ENCODE results near the gene OTOF. TPM values are rescaled to one million over a fixed set of nuclear protein-coding genes. Genes with fewer than 3 reads are reported as not detected.

The OTOF gene
- total RNA-seq, 1 donor from 2014 or later, result not detected

DNA sequence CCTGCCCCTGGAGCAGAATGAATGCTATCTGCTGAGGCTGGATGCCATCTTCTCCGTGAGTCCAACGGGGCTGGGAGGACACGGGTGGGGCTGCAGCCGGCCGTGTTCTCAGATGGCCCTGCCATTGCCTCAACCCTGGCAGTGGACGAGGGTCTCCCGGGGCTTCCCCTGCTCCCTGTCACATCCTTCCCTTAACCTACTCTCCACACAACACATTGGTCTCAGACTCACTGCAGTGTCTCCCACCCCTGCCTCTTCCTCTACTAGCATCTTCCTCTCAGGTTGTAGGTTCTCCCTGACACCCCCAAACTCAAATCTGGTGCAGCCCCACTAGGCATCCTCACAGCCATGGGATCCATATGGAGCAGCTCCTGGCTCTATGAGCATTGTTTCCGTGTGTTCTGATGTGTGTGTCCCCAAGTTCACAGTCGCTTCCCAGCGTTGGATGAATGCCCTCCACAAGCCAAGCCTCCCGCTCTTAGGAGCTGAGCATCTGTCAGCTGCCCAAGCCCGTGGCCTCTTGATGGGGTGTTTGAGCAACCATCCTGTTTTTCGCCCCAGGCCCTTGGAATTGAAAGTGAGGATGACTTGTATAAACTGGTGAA is 27.8 kb downstream of the OTOF start:
- H3K4me1 Mint-ChIP-seq, result no peaks in the 10 kb centered on the region
- no peak overlapping the region for H3K27ac Mint-ChIP-seq
- POLR2A ChIA-PET, result no interaction called here

DNA sequence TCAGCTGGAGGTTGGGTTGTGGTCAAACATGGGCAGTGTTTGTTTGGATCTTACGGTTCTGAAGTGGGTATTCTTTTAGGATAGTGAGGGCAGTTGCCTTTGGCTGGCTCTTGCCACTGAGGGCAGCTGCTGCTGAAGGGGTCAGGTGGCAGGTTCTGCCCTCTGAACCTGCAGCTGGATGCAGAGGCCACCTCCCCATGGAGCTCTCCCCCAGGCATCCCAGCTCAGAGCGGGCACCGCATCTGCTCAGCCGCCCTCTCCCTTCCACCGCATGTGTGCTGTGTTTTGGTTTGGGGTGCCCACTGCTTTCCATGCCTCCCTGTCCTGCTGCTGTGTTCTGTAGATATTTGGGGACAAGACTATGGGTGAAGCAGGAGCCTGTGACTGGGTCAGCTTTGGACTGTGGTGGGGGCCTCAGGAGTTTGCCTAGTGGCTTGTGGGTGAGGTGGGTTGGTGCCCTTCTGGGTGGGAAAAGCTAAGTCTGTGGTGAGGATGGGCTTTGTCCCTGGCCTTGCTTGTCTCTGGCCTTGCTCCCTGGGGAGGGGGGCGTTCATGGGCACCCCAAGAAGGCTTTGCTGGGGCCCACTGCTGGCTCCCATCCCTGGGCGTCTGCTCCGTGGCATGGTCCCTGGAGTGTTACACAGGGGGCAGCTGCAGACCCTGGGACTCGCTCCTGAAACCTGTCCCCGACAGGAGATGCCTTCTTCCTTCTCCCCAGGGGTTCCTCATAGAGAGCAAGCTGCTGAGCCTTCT is 28.5 kb downstream of the OTOF start:
- ChIA-PET POLR2A (no interaction called here), CTCF (no interaction called here)
- intact Hi-C loops (cut with micrococcal nuclease), result no loop called here
- Mint-ChIP-seq H3K27me3 (peaks cover 11% of the 10 kb centered on the region), H3K27ac (no peak overlapping the region), H3K4me3 (no peak overlapping the region), H3K4me1 (no peaks in the 10 kb centered on the region), H3K36me3 (ENCODE audit: low read depth) (no peaks in the 10 kb centered on the region), H3K9me3 (peaks cover 4% of the 10 kb centered on the region)
- TF ChIP-seq, protein P1, sequence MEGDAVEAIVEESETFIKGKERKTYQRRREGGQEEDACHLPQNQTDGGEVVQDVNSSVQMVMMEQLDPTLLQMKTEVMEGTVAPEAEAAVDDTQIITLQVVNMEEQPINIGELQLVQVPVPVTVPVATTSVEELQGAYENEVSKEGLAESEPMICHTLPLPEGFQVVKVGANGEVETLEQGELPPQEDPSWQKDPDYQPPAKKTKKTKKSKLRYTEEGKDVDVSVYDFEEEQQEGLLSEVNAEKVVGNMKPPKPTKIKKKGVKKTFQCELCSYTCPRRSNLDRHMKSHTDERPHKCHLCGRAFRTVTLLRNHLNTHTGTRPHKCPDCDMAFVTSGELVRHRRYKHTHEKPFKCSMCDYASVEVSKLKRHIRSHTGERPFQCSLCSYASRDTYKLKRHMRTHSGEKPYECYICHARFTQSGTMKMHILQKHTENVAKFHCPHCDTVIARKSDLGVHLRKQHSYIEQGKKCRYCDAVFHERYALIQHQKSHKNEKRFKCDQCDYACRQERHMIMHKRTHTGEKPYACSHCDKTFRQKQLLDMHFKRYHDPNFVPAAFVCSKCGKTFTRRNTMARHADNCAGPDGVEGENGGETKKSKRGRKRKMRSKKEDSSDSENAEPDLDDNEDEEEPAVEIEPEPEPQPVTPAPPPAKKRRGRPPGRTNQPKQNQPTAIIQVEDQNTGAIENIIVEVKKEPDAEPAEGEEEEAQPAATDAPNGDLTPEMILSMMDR (IDR thresholded peaks at IDR 0.05), result no peak
- ATAC-seq (ENCODE audit: low read depth), result no peak
- DNase-seq, result no peak

More for the DNA sequence above, 27.8 kb downstream of the OTOF start:
- TF ChIP-seq, protein P1 (IDR thresholded peaks at IDR 0.05), result no peak
- no peak for ATAC-seq (ENCODE audit: low read depth)
- no peak for DNase-seq
- intact Hi-C loops (cut with micrococcal nuclease), result no loop called here
- Mint-ChIP-seq H3K4me3 (no peak overlapping the region), H3K9me3 (peaks cover 4% of the 10 kb centered on the region), H3K36me3 (ENCODE audit: low read depth) (no peaks in the 10 kb centered on the region), H3K27me3 (peaks cover 11% of the 10 kb centered on the region)
- CTCF ChIA-PET, result no interaction called here

DNA sequence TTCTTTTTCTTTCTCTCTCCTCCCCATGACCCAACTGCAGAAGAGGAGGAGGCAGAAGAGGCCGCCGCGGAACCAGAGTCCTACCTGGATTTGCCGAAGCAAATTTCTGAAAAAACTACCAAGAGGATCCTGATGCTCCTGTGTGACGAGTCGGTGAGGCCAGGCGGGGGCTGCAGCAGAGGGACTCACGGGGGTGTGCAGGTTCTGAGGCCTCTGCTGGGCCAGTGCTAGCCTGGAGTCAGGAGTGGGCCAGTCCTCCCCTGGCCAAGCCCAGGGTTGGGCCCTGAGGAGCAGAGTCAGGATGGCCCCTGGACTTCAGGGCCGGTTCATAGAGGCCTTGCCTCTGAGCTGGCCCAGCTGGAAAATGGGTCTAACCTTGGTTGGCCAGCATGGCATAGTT is 29.3 kb downstream of the OTOF start:
- Mint-ChIP-seq H3K36me3 (ENCODE audit: low read depth) (no peaks in the 10 kb centered on the region), H3K4me1 (no peaks in the 10 kb centered on the region), H3K27me3 (peaks cover 11% of the 10 kb centered on the region), H3K4me3 (no peak overlapping the region), H3K9me3 (peaks cover 4% of the 10 kb centered on the region), H3K27ac (no peak overlapping the region)
- ChIA-PET POLR2A (no interaction called here), CTCF (no interaction called here)
- intact Hi-C loops (cut with micrococcal nuclease), result no loop called here
- ATAC-seq (ENCODE audit: low read depth), result no peak
- TF ChIP-seq, protein P1 (IDR thresholded peaks at IDR 0.05), result no peak
- no peak for DNase-seq

DNA sequence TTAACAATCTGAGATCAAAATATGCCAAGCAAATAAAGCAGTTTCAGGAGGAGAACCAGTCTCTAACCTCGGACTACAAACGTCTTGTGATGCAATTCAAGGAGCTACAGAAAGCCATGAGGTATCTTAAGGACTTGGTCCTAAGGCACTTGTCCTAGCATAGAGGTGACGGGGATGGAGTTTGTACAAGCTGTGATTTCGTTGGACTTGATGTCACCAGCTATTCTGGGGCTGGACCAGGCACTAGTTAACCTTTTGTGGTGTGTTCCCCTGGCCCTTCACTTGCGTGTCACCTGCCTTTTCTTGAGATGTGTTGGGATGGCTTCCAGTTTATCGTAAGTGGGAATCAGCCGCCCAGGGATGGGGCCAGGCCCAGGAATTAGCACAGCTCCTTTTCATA is 33.7 kb downstream of the OTOF start:
- Mint-ChIP-seq H3K4me3 (no peak overlapping the region), H3K27me3 (peaks cover 3% of the 10 kb centered on the region), H3K9me3 (no peaks in the 10 kb centered on the region), H3K36me3 (ENCODE audit: low read depth) (no peaks in the 10 kb centered on the region), H3K27ac (no peak overlapping the region), H3K4me1 (no peaks in the 10 kb centered on the region)
- CTCF ChIA-PET, result no interaction called here
- ATAC-seq (ENCODE audit: low read depth) (no peak), DNase-seq (no peak)
- TF ChIP-seq, protein P1 (IDR thresholded peaks at IDR 0.05), result no peak
- POLR2A ChIA-PET, result no interaction called here
- intact Hi-C loops (cut with micrococcal nuclease), result no loop called here

DNA sequence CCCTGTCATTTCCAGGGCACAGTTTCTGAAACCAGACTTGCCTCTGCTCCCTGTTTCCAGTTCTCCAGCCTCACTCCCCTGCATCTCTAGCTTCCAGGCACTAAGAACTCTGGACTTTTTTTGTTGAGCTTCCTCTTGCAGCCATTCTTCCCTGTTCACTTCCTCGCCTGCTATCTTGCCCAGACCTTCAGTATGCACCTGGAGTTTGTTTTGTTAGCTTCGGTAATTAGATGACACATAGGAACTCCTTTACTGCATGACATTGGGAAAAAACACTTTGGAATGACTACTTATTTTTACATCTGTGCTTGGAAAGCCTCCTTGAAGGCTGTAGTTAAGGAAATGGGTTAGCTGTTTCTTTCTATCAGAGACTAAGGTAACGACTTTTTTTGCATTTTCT is 35.2 kb downstream of the OTOF start:
- no peaks in the 10 kb centered on the region for H3K36me3 Mint-ChIP-seq (ENCODE audit: low read depth)
- TF ChIP-seq, protein P1 (IDR thresholded peaks at IDR 0.05), result no peak
- no peak overlapping the region for H3K27ac Mint-ChIP-seq
- intact Hi-C loops (cut with micrococcal nuclease), result no loop called here
- POLR2A ChIA-PET, result no interaction called here
- no peak overlapping the region for H3K4me3 Mint-ChIP-seq
- H3K9me3 Mint-ChIP-seq, result no peaks in the 10 kb centered on the region
- H3K4me1 Mint-ChIP-seq, result no peaks in the 10 kb centered on the region
- CTCF ChIA-PET, result no interaction called here
- DNase-seq, result no peak
- peaks cover 6% of the 10 kb centered on the region for H3K27me3 Mint-ChIP-seq
- ATAC-seq (ENCODE audit: low read depth), result no peak
